Lung (tissue), 12 donors: ENCODE results near the gene MME. TPM values are rescaled to one million over a fixed set of nuclear protein-coding genes. Genes with fewer than 3 reads are reported as not detected.

Source experiments
- ATAC-seq: fragments of 200-7000 bp; cut with Tn5 transposase; one replicate; pipeline ENCODE4 v1.9.1; 2020; ENCODE audit warnings: moderate number of reproducible peaks; ENCODE audit not compliant: insufficient read depth, low FRiP score
- DNase-seq, 3 donors: peaks; one replicate each; pipeline ENCODE4 v3.0.0-alpha.2; 2013 to 2017
- H3K27ac ChIP-seq, 2 donors: one replicate each; pipeline ENCODE4 v1.5.1; 2013; ENCODE audit warnings: mild to moderate bottlenecking in 2 of 2, moderate library complexity in 2 of 2, control low read depth in 1 of 2, inconsistent platforms in 1 of 2, low read depth in 1 of 2, low read length in 1 of 2
- H3K27me3 ChIP-seq, 3 donors: one replicate each; pipeline ENCODE4 v1.5.1; 2013; ENCODE audit warnings: low read length in 2 of 3; ENCODE audit not compliant: control insufficient read depth in 3 of 3, insufficient read depth in 3 of 3
- H3K36me3 ChIP-seq, 4 donors: one replicate each; pipeline ENCODE4 v1.5.1; 2013; ENCODE audit warnings: low read length in 4 of 4, mild to moderate bottlenecking in 1 of 4, moderate library complexity in 1 of 4; ENCODE audit not compliant: control insufficient read depth in 4 of 4, insufficient read depth in 4 of 4
- H3K4me1 ChIP-seq, 5 donors: one replicate each; pipeline ENCODE4 v1.5.1; 2013; ENCODE audit warnings: low read length in 5 of 5, mild to moderate bottlenecking in 2 of 5, moderate library complexity in 1 of 5; ENCODE audit not compliant: control insufficient read depth in 5 of 5, insufficient read depth in 5 of 5
- H3K4me3 ChIP-seq: one replicate; pipeline ENCODE4 v1.5.1; 2013; ENCODE audit warnings: mild to moderate bottlenecking, control low read depth, moderate library complexity
- H3K9ac ChIP-seq, 2 donors: one replicate each; pipeline ENCODE4 v1.5.1; 2013; ENCODE audit warnings: low read length in 2 of 2, control low read depth in 1 of 2; ENCODE audit not compliant: insufficient read depth in 1 of 2
- H3K9me3 ChIP-seq, 4 donors: one replicate each; pipeline ENCODE4 v1.5.1; 2013; ENCODE audit warnings: low read length in 3 of 4, mild to moderate bottlenecking in 1 of 4, moderate library complexity in 1 of 4; ENCODE audit not compliant: control insufficient read depth in 4 of 4, insufficient read depth in 3 of 4
- CTCF ChIP-seq: IDR thresholded peaks from 2 replicates; pipeline ENCODE4 v1.5.1; 2012; ENCODE audit warnings: mild to moderate bottlenecking; ENCODE audit errors: control extremely low read depth, extremely low read depth
- WGBS, 2 donors: extraction: QIAGEN DNeasy Blood & Tissue Kit; methylation state at CpG; one replicate each; pipeline ENCODE4 v1.1.7; 2013; 5-methylcytosine and 5-hydroxymethylcytosine counted together
- polyA plus RNA-seq, 2 donors: library from polyadenylated mRNA; stranded (reverse); fragments of 200-250 nt; gene quantifications; one replicate each; pipeline ENCODE4 v1.2.1, GENCODE V29; 2013
- total RNA-seq, 2 donors: library from RNA; depleted of rRNA in 1 of 2; stranded (reverse); fragments of >200 nt in 1 of 2; gene quantifications; one replicate each; pipeline ENCODE4 v1.2.1, GENCODE V29; 2014 to 2021
- donor health status: control.
- donor health status: control.
- donor health status: Bipolar disorder and iron deficiency.
- donor health status: healthy.
- donor health status: DM: yes; HTN: yes; CAD: no.

MME gene
- total and polyA plus RNA-seq, 4 donors, result 7.9 to 41.0 (median 9.2) TPM

GRCh38 chr3:155083313-155083905 is 3.3 kb downstream of the MME start:
- no peak for TF ChIP-seq CTCF
- Histone ChIP-seq H3K4me1 (peaks cover 0 to 4% (median 0%) of the 10 kb centered on the region in 5 donors), H3K4me3 (no peak overlapping the region), H3K9ac (no peak overlapping the region), H3K9me3 (peaks cover 0 to 3% (median 0%) of the 10 kb centered on the region in 4 donors), H3K27ac (no peak overlapping the region), H3K36me3 (peaks cover 0 to 3% (median 0%) of the 10 kb centered on the region in 4 donors), H3K27me3 (peaks cover 0 to 11% (median 3%) of the 10 kb centered on the region in 3 donors)
- no peak for DNase-seq
- WGBS, 2 donors, result 63 to 68% methylated on average over 2 of the region's 2 CpGs
- ATAC-seq, result no peak

- Histone ChIP-seq H3K36me3 (peaks cover 0 to 3% (median 0%) of the 10 kb centered on the region in 4 donors), H3K27ac (no peak overlapping the region), H3K4me3 (no peak overlapping the region), H3K27me3 (peaks cover 0 to 4% (median 3%) of the 10 kb centered on the region in 3 donors), H3K9ac (no peak overlapping the region), H3K4me1 (peaks cover 0 to 3% (median 0%) of the 10 kb centered on the region in 5 donors), H3K9me3 (peaks cover 0 to 3% (median 0%) of the 10 kb centered on the region in 4 donors)
- ATAC-seq (no peak), DNase-seq (no peak)
- WGBS, 2 donors, result 38 to 39% methylated on average over 2 of the region's 2 CpGs
- TF ChIP-seq CTCF, result no peak
These were observed 4.4 kb downstream of the MME start for GRCh38 chr3:155084567-155084966.

- no peak overlapping the region for H3K27ac ChIP-seq
- peaks cover 0 to 3% (median 0%) of the 10 kb centered on the region in 4 donors for H3K36me3 ChIP-seq
- DNase-seq (no peak), ATAC-seq (no peak)
- 93 to 100% methylated on average over 1 of the region's 1 CpG for WGBS, 2 donors
- no peak overlapping the region for H3K9ac ChIP-seq
- no peaks in the 10 kb centered on the region for H3K4me1 ChIP-seq
- TF ChIP-seq CTCF, result no peak
- no peak overlapping the region for H3K4me3 ChIP-seq
- peaks cover 0 to 4% (median 0%) of the 10 kb centered on the region in 3 donors for H3K27me3 ChIP-seq
- peaks cover 0 to 2% (median 0%) of the 10 kb centered on the region in 4 donors for H3K9me3 ChIP-seq
These were observed 5.9 kb downstream of the MME start for GRCh38 chr3:155086051-155086450.
